Spleen (tissue), 11 donors: Measurements from ENCODE around the gene TM4SF20. TPM values are rescaled to one million over a fixed set of nuclear protein-coding genes. Genes with fewer than 3 reads are reported as not detected.

Source experiments
- DNase-seq: peaks from one replicate; pipeline ENCODE4 v3.0.0-alpha.2; 2020
- H3K27ac ChIP-seq, 8 donors: fragments of 200-600 bp; sonication (generic) in 7 of 8; 1 replicate in 4 of 8; 2 replicates in 4 of 8; pipeline versions ENCODE4 v1.5.0 to v1.8.0; 2016 to 2021; ENCODE audit warnings: inconsistent platforms in 4 of 8, mild to moderate bottlenecking in 4 of 8, moderate library complexity in 1 of 8
- H3K27me3 ChIP-seq, 7 donors: fragments of 200-600 bp; sonication (generic) in 6 of 7; replicated peaks in 1 of 7; 1 replicate in 4 of 7; 2 replicates in 3 of 7; pipeline versions ENCODE4 v1.5.0 to v1.8.0; 2016 to 2021; ENCODE audit warnings: inconsistent platforms in 3 of 7, mild to moderate bottlenecking in 1 of 7
- H3K36me3 ChIP-seq, 6 donors: fragments of 200-600 bp; sonication (generic) in 5 of 6; 1 replicate in 4 of 6; 2 replicates in 2 of 6; pipeline versions ENCODE4 v1.5.0 to v1.8.0; 2016 to 2021; ENCODE audit warnings: inconsistent platforms in 2 of 6
- H3K4me1 ChIP-seq, 6 donors: fragments of 200-600 bp; sonication (generic) in 5 of 6; 1 replicate in 3 of 6; 2 replicates in 3 of 6; pipeline versions ENCODE4 v1.5.0 to v1.8.0; 2016 to 2021; ENCODE audit warnings: inconsistent platforms in 3 of 6
- H3K4me3 ChIP-seq, 8 donors: fragments of 200-600 bp; sonication (generic) in 7 of 8; 1 replicate in 4 of 8; 2 replicates in 4 of 8; pipeline versions ENCODE4 v1.5.0 to v1.8.0; 2016 to 2021; ENCODE audit warnings: inconsistent platforms in 4 of 8, mild to moderate bottlenecking in 4 of 8, moderate library complexity in 2 of 8
- H3K9me3 ChIP-seq, 8 donors: fragments of 200-600 bp; sonication (generic) in 7 of 8; 1 replicate in 4 of 8; 2 replicates in 4 of 8; pipeline versions ENCODE4 v1.5.0 to v1.8.0; 2016 to 2021; ENCODE audit warnings: inconsistent platforms in 4 of 8
- POLR2A ChIP-seq, 3 donors: fragments of 450-650 bp; IDR thresholded peaks; one replicate each; pipeline ENCODE4 v1.5.1; 2017; ENCODE audit warnings: antibody characterized with exemption in 3 of 3, mild to moderate bottlenecking in 1 of 3
- POLR2AphosphoS5 ChIP-seq, 3 donors: sonication (generic); formaldehyde crosslinking; IDR thresholded peaks; one replicate each; pipeline ENCODE4 v1.5.1; 2017; ENCODE audit warnings: antibody characterized with exemption in 3 of 3
- WGBS, 5 donors: extraction: QIAGEN DNeasy Blood & Tissue Kit in 3 of 5; methylation state at CpG; one replicate each; pipeline versions ENCODE4 v1.1.5 to v1.1.7; 2013 to 2018; 5-methylcytosine and 5-hydroxymethylcytosine counted together
- intact Hi-C: fragments of 100-400 bp; cut with DNase I; formaldehyde crosslinking; loops from one replicate; pipeline ENCODE4 v1.15.0; 2023; ENCODE audit warnings: low total_unique reads
- polyA plus RNA-seq, 3 donors: library from polyadenylated mRNA; stranded (reverse); fragments of 200-250 nt; gene quantifications; one replicate each; pipeline ENCODE4 v1.2.1, GENCODE V29; 2013
- total RNA-seq, 7 donors: library from RNA; depleted of rRNA in 3 of 7; stranded (reverse); fragments of >200 nt in 3 of 7; fragmentation: NEBNext Ultra II Directional in 4 of 7; extraction: Animal tissue kit (Norgen Biotek cat#: 25700) in 4 of 7; gene quantifications; one replicate each; pipeline versions ENCODE4 v1.1.0 to v1.2.1, GENCODE V29; 2016 to 2021
- TF ChIP-seq, protein P1 (sequence below), 11 experiments: fragments of 200-600 bp in 7 of 11; fragments of 450-650 bp in 4 of 11; sonication (generic) in 4 of 11; IDR thresholded peaks in 8 of 11; conservative IDR thresholded peaks in 3 of 11; 1 replicate in 7 of 11; 2 replicates in 4 of 11; pipeline versions ENCODE4 v1.4.0 to v1.8.0; 2016 to 2021; ENCODE audit warnings: antibody characterized with exemption in 11 of 11, inconsistent platforms in 4 of 11, mild to moderate bottlenecking in 1 of 11
- donor health status: healthy with polysubstance abuse.
- donor health status: DM: no; HTN: no; CAD: no; lungs with moderate emphysema.
- donor health status: DM: no; HTN: no; CAD: no.
- donor health status: Bipolar disorder and iron deficiency.
- donor health status: healthy.
- donor health status: DM: no; HTN: no; CAD: no.
- donor health status: DM: yes; HTN: yes; CAD: no.

TM4SF20 gene
- total and polyA plus RNA-seq, 10 donors = not detected

DNA sequence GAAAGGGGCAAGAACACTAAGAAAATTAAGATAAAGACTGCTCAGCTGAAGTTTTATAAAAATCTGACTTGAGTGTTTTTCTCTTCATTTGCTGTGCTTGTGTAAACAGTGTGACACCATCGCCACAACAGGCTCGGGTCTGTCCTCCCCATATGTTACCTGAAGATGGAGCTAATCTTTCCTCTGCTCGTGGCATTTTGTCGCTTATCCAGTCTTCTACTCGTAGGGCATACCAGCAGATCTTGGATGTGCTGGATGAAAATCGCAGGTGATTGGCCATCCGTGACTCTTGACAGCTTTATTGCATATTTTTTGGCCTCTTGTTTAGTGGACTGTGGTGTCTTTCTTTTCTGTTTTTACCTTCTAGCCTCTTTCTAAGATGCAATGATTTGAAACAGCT lies 32.0 kb downstream of the TM4SF20 start:
- Histone ChIP-seq H3K4me3 (no peak overlapping the region), H3K9me3 (no peaks in the 10 kb centered on the region), H3K4me1 (no peaks in the 10 kb centered on the region), H3K27ac (no peak overlapping the region), H3K36me3 (peaks cover 0 to 82% (median 27%) of the 10 kb centered on the region in 6 donors), H3K27me3 (no peaks in the 10 kb centered on the region)
- no peak for DNase-seq
- WGBS, 5 donors = 92 to 95% (median 92%) methylated on average over 7 of the region's 7 CpGs
- intact Hi-C loops = no loop called here
- TF ChIP-seq, protein P1, sequence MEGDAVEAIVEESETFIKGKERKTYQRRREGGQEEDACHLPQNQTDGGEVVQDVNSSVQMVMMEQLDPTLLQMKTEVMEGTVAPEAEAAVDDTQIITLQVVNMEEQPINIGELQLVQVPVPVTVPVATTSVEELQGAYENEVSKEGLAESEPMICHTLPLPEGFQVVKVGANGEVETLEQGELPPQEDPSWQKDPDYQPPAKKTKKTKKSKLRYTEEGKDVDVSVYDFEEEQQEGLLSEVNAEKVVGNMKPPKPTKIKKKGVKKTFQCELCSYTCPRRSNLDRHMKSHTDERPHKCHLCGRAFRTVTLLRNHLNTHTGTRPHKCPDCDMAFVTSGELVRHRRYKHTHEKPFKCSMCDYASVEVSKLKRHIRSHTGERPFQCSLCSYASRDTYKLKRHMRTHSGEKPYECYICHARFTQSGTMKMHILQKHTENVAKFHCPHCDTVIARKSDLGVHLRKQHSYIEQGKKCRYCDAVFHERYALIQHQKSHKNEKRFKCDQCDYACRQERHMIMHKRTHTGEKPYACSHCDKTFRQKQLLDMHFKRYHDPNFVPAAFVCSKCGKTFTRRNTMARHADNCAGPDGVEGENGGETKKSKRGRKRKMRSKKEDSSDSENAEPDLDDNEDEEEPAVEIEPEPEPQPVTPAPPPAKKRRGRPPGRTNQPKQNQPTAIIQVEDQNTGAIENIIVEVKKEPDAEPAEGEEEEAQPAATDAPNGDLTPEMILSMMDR (IDR thresholded peaks at IDR 0.05 in 8 of 11, conservative IDR thresholded peaks at IDR 0.05 in 3 of 11) = no peak
- no peak for TF ChIP-seq POLR2AphosphoS5 (IDR thresholded peaks at IDR 0.05)
- no peak for TF ChIP-seq POLR2A (IDR thresholded peaks at IDR 0.05)

DNA sequence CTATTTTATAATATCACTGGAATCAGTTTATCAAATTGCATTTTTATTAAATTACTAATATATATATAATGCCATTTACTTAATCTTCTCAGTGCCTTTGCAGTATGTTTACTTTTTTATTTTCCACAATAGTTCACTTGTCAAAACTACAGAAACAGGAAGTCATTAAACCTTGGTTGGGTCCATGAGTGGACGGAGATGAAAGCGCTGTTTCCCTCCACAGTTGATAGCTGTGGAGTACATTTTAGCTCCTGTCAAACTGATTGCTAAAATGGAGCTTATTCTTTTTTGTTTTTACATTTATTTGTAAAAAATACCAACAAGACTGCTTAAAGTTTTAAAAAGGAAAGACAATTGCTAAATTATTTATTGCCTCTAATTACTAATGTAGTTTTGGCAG lies 34.9 kb downstream of the TM4SF20 start:
- peaks cover 0 to 88% (median 31%) of the 10 kb centered on the region in 6 donors for H3K36me3 ChIP-seq
- intact Hi-C loops = no loop called here
- H3K9me3 ChIP-seq = no peaks in the 10 kb centered on the region
- no peaks in the 10 kb centered on the region for H3K4me1 ChIP-seq
- DNase-seq = no peak
- H3K4me3 ChIP-seq = no peak overlapping the region
- 60 to 69% (median 66%) methylated on average over 2 of the region's 2 CpGs for WGBS, 5 donors
- TF ChIP-seq POLR2A (IDR thresholded peaks at IDR 0.05) (no peak), POLR2AphosphoS5 (IDR thresholded peaks at IDR 0.05) (no peak)
- TF ChIP-seq, protein P1 (IDR thresholded peaks at IDR 0.05 in 8 of 11, conservative IDR thresholded peaks at IDR 0.05 in 3 of 11) = no peak
- H3K27me3 ChIP-seq = no peaks in the 10 kb centered on the region
- no peak overlapping the region for H3K27ac ChIP-seq

DNA sequence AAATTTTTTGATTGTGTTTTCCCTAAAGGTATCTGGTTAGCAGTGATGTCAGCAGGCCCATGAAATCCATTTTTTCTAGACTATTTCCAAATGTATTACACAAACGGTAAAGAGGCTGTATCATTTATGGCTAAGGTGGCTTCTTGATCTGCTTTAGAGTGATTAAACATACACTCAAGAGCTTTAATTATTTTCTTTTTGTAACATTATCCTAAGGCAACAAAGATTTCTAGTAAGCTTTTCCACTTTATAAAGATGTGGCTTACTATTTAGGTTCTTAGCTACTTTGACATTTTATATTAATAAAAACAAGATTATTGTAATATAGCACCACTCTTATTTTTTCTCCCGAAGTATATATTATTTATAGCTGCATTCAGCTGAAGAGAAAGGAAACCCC lies 37.6 kb downstream of the TM4SF20 start:
- no peak for TF ChIP-seq POLR2A (IDR thresholded peaks at IDR 0.05)
- TF ChIP-seq, protein P1 (IDR thresholded peaks at IDR 0.05 in 8 of 11, conservative IDR thresholded peaks at IDR 0.05 in 3 of 11) = no peak
- TF ChIP-seq POLR2AphosphoS5 (IDR thresholded peaks at IDR 0.05) = no peak
- no peak for DNase-seq
- H3K27ac ChIP-seq = no peak overlapping the region
- 89 to 96% (median 92%) methylated on average over 2 of the region's 2 CpGs for WGBS, 5 donors
- no peak overlapping the region for H3K4me3 ChIP-seq
- intact Hi-C loops = no loop called here
- H3K36me3 ChIP-seq = peaks cover 0 to 84% (median 22%) of the 10 kb centered on the region in 6 donors
- no peaks in the 10 kb centered on the region for H3K9me3 ChIP-seq
- H3K4me1 ChIP-seq = no peaks in the 10 kb centered on the region
- H3K27me3 ChIP-seq = no peaks in the 10 kb centered on the region

DNA sequence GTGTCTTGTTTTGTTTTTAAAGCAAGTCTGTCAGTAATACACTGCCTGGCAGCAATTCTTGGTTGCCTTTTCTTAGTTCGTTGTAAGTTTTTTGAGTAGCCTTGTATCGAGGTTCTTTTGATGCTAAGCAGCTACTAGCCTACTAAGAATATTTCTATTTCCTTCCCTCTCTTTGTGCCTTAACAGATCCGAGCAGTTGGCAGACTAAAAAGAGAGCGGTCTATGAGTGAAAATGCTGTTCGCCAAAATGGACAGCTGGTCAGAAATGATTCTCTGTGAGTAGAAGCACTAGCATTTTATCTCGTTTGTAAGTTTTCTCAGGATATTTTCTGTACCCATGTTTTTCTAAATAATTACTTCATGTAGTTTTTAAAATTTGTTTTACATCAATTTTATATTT lies 39.0 kb downstream of the TM4SF20 start:
- Histone ChIP-seq H3K4me3 (no peak overlapping the region), H3K36me3 (peaks cover 0 to 84% (median 28%) of the 10 kb centered on the region in 6 donors), H3K9me3 (no peaks in the 10 kb centered on the region), H3K27me3 (no peaks in the 10 kb centered on the region), H3K27ac (no peak overlapping the region), H3K4me1 (peaks cover 0 to 9% (median 0%) of the 10 kb centered on the region in 6 donors)
- TF ChIP-seq, protein P1 (IDR thresholded peaks at IDR 0.05 in 8 of 11, conservative IDR thresholded peaks at IDR 0.05 in 3 of 11) = no peak
- no peak for TF ChIP-seq POLR2AphosphoS5 (IDR thresholded peaks at IDR 0.05)
- no peak for TF ChIP-seq POLR2A (IDR thresholded peaks at IDR 0.05)
- intact Hi-C loops = no loop called here
- no peak for DNase-seq
- 79 to 82% (median 80%) methylated on average over 6 of the region's 6 CpGs for WGBS, 5 donors
